Measurements from ENCODE around the gene ACTL6B.

Gene ACTL6B

GRCh38 chr7:100682991-100683658 is 26.9 kb upstream of the ACTL6B start:
- H3K4me3 ChIP-seq (ENCODE audit: low read depth, low read length), result no peak overlapping the region
- DNase-seq (ENCODE audit: low read depth), result no peak
- no peak for TF ChIP-seq CTCF (IDR thresholded peaks at IDR 0.05; ENCODE audit: insufficient read depth, low read depth, low read length, missing control alignments)

- TF ChIP-seq CTCF (IDR thresholded peaks at IDR 0.05; ENCODE audit: insufficient read depth, low read depth, low read length, missing control alignments), result no peak
- H3K4me3 ChIP-seq (ENCODE audit: low read depth, low read length), result no peak overlapping the region
- DNase-seq (ENCODE audit: low read depth), result no peak
Measured at GRCh38 chr7:100682228-100682741, 26.0 kb upstream of the ACTL6B start.

GRCh38 chr7:100681491-100682227 is 25.4 kb upstream of the ACTL6B start:
- H3K4me3 ChIP-seq (ENCODE audit: low read depth, low read length), result no peak overlapping the region
- DNase-seq (ENCODE audit: low read depth), result no peak
- no peak for TF ChIP-seq CTCF (IDR thresholded peaks at IDR 0.05; ENCODE audit: insufficient read depth, low read depth, low read length, missing control alignments)

- no peak overlapping the region for H3K4me3 ChIP-seq (ENCODE audit: low read depth, low read length)
- no peak for DNase-seq (ENCODE audit: low read depth)
- TF ChIP-seq CTCF (IDR thresholded peaks at IDR 0.05; ENCODE audit: insufficient read depth, low read depth, low read length, missing control alignments), result no peak
Measured at GRCh38 chr7:100680576-100681271, 24.5 kb upstream of the ACTL6B start.

- no peak for DNase-seq (ENCODE audit: low read depth)
- no peak for TF ChIP-seq CTCF (IDR thresholded peaks at IDR 0.05; ENCODE audit: insufficient read depth, low read depth, low read length, missing control alignments)
- no peak overlapping the region for H3K4me3 ChIP-seq (ENCODE audit: low read depth, low read length)
Measured at GRCh38 chr7:100679927-100680575, 23.8 kb upstream of the ACTL6B start.

GRCh38 chr7:100679129-100679926 is 23.1 kb upstream of the ACTL6B start:
- no peak for TF ChIP-seq CTCF (IDR thresholded peaks at IDR 0.05; ENCODE audit: insufficient read depth, low read depth, low read length, missing control alignments)
- H3K4me3 ChIP-seq (ENCODE audit: low read depth, low read length), result no peak overlapping the region
- no peak for DNase-seq (ENCODE audit: low read depth)
